ENCODE data around the gene RCL1. TPM values are rescaled to one million over a fixed set of nuclear protein-coding genes. Genes with fewer than 3 reads are reported as not detected.
"Not testable (repeated sequence)": the region's sequence is repeated elsewhere in the genome, so short reads cannot be mapped to it uniquely, and the experiment has no call there.

RCL1 gene
- total RNA-seq, 1 experiment from 2014 or later, result 52.2 TPM

DNA sequence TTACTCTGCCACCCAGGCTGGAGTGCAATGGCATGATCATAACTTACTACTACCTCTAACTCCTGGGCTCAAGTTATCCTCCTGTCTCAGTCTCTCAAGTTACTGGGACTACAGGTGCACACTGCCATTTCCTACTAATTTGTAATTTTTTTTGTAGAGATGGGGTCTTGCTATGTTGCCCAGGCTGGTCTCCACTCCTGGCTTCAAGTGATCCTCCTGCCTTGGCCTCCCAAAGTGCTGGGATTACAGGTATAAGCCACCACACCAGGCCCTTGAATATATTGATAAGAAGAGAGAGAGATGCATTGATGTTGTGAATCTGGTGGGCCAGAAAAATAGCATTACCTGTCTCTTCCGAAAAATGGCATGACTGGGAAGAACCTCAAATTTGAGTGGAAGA, 21.0 kb upstream of the RCL1 start:
- Histone ChIP-seq H3K27ac (ENCODE audit: low read length) (no peak overlapping the region), H3K4me1 (ENCODE audit: insufficient read depth, low read length) (peaks cover 6% of the 10 kb centered on the region; the same call in 1 of the 2 replicates), H2AFZ (ENCODE audit: low read length) (no peak overlapping the region), H3F3A (ENCODE audit: low read length, unreplicated experiment) (no peaks in the 10 kb centered on the region), H3K36me3 (ENCODE audit: low read depth, low read length) (no peaks in the 10 kb centered on the region), H3K27me3 (ENCODE audit: low read length) (no peaks in the 10 kb centered on the region), H4K20me1 (ENCODE audit: low read length) (no peaks in the 10 kb centered on the region), H3K4me3 (ENCODE audit: low read length) (no peak overlapping the region), H3K79me2 (ENCODE audit: low read length) (no peaks in the 10 kb centered on the region), H3K9ac (ENCODE audit: low read length) (no peak overlapping the region), H3K9me2 (replicated peaks; ENCODE audit: low read length) (no peaks in the 10 kb centered on the region), H3K9me3 (ENCODE audit: low read length) (no peaks in the 10 kb centered on the region), H3K4me2 (ENCODE audit: low read length) (no peak overlapping the region)
- ChIA-PET POLR2A (ENCODE audit: unreplicated experiment) (no interaction called here), CTCF (no interaction called here)
- TF ChIP-seq, protein P1, sequence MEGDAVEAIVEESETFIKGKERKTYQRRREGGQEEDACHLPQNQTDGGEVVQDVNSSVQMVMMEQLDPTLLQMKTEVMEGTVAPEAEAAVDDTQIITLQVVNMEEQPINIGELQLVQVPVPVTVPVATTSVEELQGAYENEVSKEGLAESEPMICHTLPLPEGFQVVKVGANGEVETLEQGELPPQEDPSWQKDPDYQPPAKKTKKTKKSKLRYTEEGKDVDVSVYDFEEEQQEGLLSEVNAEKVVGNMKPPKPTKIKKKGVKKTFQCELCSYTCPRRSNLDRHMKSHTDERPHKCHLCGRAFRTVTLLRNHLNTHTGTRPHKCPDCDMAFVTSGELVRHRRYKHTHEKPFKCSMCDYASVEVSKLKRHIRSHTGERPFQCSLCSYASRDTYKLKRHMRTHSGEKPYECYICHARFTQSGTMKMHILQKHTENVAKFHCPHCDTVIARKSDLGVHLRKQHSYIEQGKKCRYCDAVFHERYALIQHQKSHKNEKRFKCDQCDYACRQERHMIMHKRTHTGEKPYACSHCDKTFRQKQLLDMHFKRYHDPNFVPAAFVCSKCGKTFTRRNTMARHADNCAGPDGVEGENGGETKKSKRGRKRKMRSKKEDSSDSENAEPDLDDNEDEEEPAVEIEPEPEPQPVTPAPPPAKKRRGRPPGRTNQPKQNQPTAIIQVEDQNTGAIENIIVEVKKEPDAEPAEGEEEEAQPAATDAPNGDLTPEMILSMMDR (conservative IDR thresholded peaks at IDR 0.05; ENCODE audit: low read depth, low read length), result no peak
- TF ChIP-seq EZH2 (IDR thresholded peaks at IDR 0.05; ENCODE audit: low read length, unreplicated experiment) (no peak), EZH2phosphoT487 (IDR thresholded peaks at IDR 0.05; ENCODE audit: borderline replicate concordance, low read length) (no peak)
- no TSS peak for BruUV-seq (replicated peaks)
- ATAC-seq (no peak), DNase-seq (no peak)
- intact Hi-C loops (cut with micrococcal nuclease), result no loop called here

DNA sequence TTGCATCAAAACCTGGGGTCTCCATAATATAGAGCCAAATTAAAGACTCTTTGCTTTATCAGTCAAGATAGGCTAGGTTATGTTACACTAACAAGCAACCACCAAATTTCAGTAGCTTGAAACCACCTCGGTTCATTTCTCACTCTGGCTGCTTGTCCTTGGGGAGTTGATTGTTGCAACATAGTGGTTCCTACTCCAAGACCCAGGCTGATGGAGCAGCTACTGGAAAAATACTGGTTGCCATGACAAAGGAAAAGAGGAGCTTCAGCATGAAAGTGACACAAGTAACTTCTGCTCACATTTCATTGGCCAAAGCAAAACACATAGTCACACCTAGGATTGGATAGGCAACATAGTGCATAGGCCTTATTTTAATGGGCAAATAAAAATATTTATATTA, 18.5 kb upstream of the RCL1 start:
- no peak overlapping the region for H3K27ac ChIP-seq (ENCODE audit: low read length)
- ChIA-PET POLR2A (ENCODE audit: unreplicated experiment) (no interaction called here), CTCF (no interaction called here)
- H2AFZ ChIP-seq (ENCODE audit: low read length), result no peak overlapping the region
- no peak for TF ChIP-seq EZH2 (IDR thresholded peaks at IDR 0.05; ENCODE audit: low read length, unreplicated experiment)
- no peak for TF ChIP-seq EZH2phosphoT487 (IDR thresholded peaks at IDR 0.05; ENCODE audit: borderline replicate concordance, low read length)
- TF ChIP-seq, protein P1 (conservative IDR thresholded peaks at IDR 0.05; ENCODE audit: low read depth, low read length), result no peak
- no peaks in the 10 kb centered on the region for H4K20me1 ChIP-seq (ENCODE audit: low read length)
- no peak overlapping the region for H3K4me2 ChIP-seq (ENCODE audit: low read length)
- H3K9me2 ChIP-seq (replicated peaks; ENCODE audit: low read length), result no peaks in the 10 kb centered on the region
- no peaks in the 10 kb centered on the region for H3K36me3 ChIP-seq (ENCODE audit: low read depth, low read length)
- intact Hi-C loops (cut with micrococcal nuclease), result no loop called here
- H3F3A ChIP-seq (ENCODE audit: low read length, unreplicated experiment), result no peaks in the 10 kb centered on the region
- ATAC-seq, result no peak
- H3K9me3 ChIP-seq (ENCODE audit: low read length), result no peaks in the 10 kb centered on the region
- no peak overlapping the region for H3K9ac ChIP-seq (ENCODE audit: low read length)
- no peaks in the 10 kb centered on the region for H3K27me3 ChIP-seq (ENCODE audit: low read length)
- H3K4me3 ChIP-seq (ENCODE audit: low read length), result no peak overlapping the region
- H3K79me2 ChIP-seq (ENCODE audit: low read length), result no peaks in the 10 kb centered on the region
- DNase-seq, result no peak
- BruUV-seq (replicated peaks), result no TSS peak
- H3K4me1 ChIP-seq (ENCODE audit: insufficient read depth, low read length), result peaks cover 3% of the 10 kb centered on the region; the same call in 1 of the 2 replicates

DNA sequence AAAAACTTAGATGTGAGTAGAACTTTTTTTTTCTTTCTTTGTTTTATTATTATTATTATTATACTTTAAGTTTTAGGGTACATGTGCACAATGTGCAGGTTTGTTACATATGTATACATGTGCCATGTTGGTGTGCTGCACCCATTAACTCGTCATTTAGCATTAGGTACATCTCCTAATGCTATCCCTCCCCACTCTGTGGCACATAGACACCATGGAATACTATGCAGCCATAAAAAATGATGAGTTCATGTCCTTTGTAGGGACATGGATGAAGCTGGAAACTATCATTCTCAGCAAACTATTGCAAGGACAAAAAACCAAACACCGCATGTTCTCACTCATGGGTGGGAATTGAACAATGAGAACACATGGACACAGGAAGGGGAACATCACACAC, 17.8 kb upstream of the RCL1 start:
- H3K27me3 ChIP-seq (ENCODE audit: low read length); H3F3A ChIP-seq (ENCODE audit: low read length, unreplicated experiment); H3K4me1 ChIP-seq (ENCODE audit: insufficient read depth, low read length); POLR2A ChIA-PET (ENCODE audit: unreplicated experiment); H3K9me2 ChIP-seq (replicated peaks; ENCODE audit: low read length); H3K9ac ChIP-seq (ENCODE audit: low read length); H3K4me3 ChIP-seq (ENCODE audit: low read length); BruUV-seq (replicated peaks); H3K79me2 ChIP-seq (ENCODE audit: low read length); DNase-seq; H2AFZ ChIP-seq (ENCODE audit: low read length); H3K27ac ChIP-seq (ENCODE audit: low read length); H3K9me3 ChIP-seq (ENCODE audit: low read length); ATAC-seq; H4K20me1 ChIP-seq (ENCODE audit: low read length); H3K36me3 ChIP-seq (ENCODE audit: low read depth, low read length); CTCF ChIA-PET; H3K4me2 ChIP-seq (ENCODE audit: low read length); intact Hi-C loops (cut with micrococcal nuclease): not testable (repeated sequence)

Data from PC-3 (cell line).